ENCODE results near the gene CAMTA1.

CAMTA1 gene

GRCh38 chr1:7232441-7233236 is 447.4 kb downstream of the CAMTA1 start:
- TF ChIP-seq POLR2A (IDR thresholded peaks at IDR 0.05; ENCODE audit: low read length): no peak
- no peak for TF ChIP-seq GATA1 (IDR thresholded peaks at IDR 0.05; ENCODE audit: low read depth, low read length)
- no peak for DNase-seq

- no peak for TF ChIP-seq GATA1 (IDR thresholded peaks at IDR 0.05; ENCODE audit: low read depth, low read length)
- no peak for TF ChIP-seq POLR2A (IDR thresholded peaks at IDR 0.05; ENCODE audit: low read length)
Measured at GRCh38 chr1:7233237-7233540, 447.9 kb downstream of the CAMTA1 start.

GRCh38 chr1:7233646-7234470 is 448.6 kb downstream of the CAMTA1 start:
- DNase-seq: no peak
- no peak for TF ChIP-seq POLR2A (IDR thresholded peaks at IDR 0.05; ENCODE audit: low read length)
- TF ChIP-seq GATA1 (IDR thresholded peaks at IDR 0.05; ENCODE audit: low read depth, low read length): no peak

More at GRCh38 chr1:7233237-7233540, 447.9 kb downstream of the CAMTA1 start:
- DNase-seq: no peak

- no peak for TF ChIP-seq GATA1 (IDR thresholded peaks at IDR 0.05; ENCODE audit: low read depth, low read length)
- no peak for TF ChIP-seq POLR2A (IDR thresholded peaks at IDR 0.05; ENCODE audit: low read length)
- DNase-seq: no peak
Measured at GRCh38 chr1:7234471-7234755, 449.2 kb downstream of the CAMTA1 start.

GRCh38 chr1:7235871-7236517 is 450.7 kb downstream of the CAMTA1 start:
- TF ChIP-seq POLR2A (IDR thresholded peaks at IDR 0.05; ENCODE audit: low read length) (no peak), GATA1 (IDR thresholded peaks at IDR 0.05; ENCODE audit: low read depth, low read length) (no peak)
- DNase-seq: no peak

- no peak for TF ChIP-seq POLR2A (IDR thresholded peaks at IDR 0.05; ENCODE audit: low read length)
- TF ChIP-seq GATA1 (IDR thresholded peaks at IDR 0.05; ENCODE audit: low read depth, low read length): no peak
- no peak for DNase-seq
Measured at GRCh38 chr1:7236844-7237515, 451.7 kb downstream of the CAMTA1 start.

GRCh38 chr1:7247158-7247557 is 461.9 kb downstream of the CAMTA1 start:
- TF ChIP-seq POLR2A (IDR thresholded peaks at IDR 0.05; ENCODE audit: low read length) (no peak), GATA1 (IDR thresholded peaks at IDR 0.05; ENCODE audit: low read depth, low read length) (no peak)
- DNase-seq: no peak

GRCh38 chr1:7247791-7248548 is 462.7 kb downstream of the CAMTA1 start:
- TF ChIP-seq POLR2A (IDR thresholded peaks at IDR 0.05; ENCODE audit: low read length) (no peak), GATA1 (IDR thresholded peaks at IDR 0.05; ENCODE audit: low read depth, low read length) (no peak)
- DNase-seq: no peak

GRCh38 chr1:7248549-7249199 is 463.4 kb downstream of the CAMTA1 start:
- TF ChIP-seq GATA1 (IDR thresholded peaks at IDR 0.05; ENCODE audit: low read depth, low read length) (no peak), POLR2A (IDR thresholded peaks at IDR 0.05; ENCODE audit: low read length) (no peak)
- DNase-seq: no peak

GRCh38 chr1:7249516-7249915 is 464.3 kb downstream of the CAMTA1 start:
- no peak for DNase-seq
- TF ChIP-seq POLR2A (IDR thresholded peaks at IDR 0.05; ENCODE audit: low read length) (no peak), GATA1 (IDR thresholded peaks at IDR 0.05; ENCODE audit: low read depth, low read length) (no peak)

- no peak for DNase-seq
- no peak for TF ChIP-seq POLR2A (IDR thresholded peaks at IDR 0.05; ENCODE audit: low read length)
- TF ChIP-seq GATA1 (IDR thresholded peaks at IDR 0.05; ENCODE audit: low read depth, low read length): no peak
Measured at GRCh38 chr1:7250176-7250575, 464.9 kb downstream of the CAMTA1 start.

- no peak for DNase-seq
- TF ChIP-seq POLR2A (IDR thresholded peaks at IDR 0.05; ENCODE audit: low read length) (no peak), GATA1 (IDR thresholded peaks at IDR 0.05; ENCODE audit: low read depth, low read length) (no peak)
Measured at GRCh38 chr1:7250597-7251453, 465.6 kb downstream of the CAMTA1 start.

Data from erythroblast (primary cell).